ENCODE results near the gene RAPGEF4. TPM values are rescaled to one million over a fixed set of nuclear protein-coding genes. Genes with fewer than 3 reads are reported as not detected.

Gene RAPGEF4
- total RNA-seq, 1 experiment from 2014 or later: 2.2 TPM

GRCh38 chr2:172808156-172808555 is 72.5 kb downstream of the RAPGEF4 start:
- CTCF ChIA-PET: interaction anchor here (1.0 to 1.3 kb wide), 2 partner anchors 57 to 123 kb away, joined by 3 to 4 read pairs; no protein-coding TSS in a partner anchor
- H3K36me3 Mint-ChIP-seq: peaks cover 12% of the 10 kb centered on the region
- ATAC-seq (no peak), DNase-seq (ENCODE audit: low spot score) (no peak)
- peaks cover 13% of the 10 kb centered on the region for H3K9me3 Mint-ChIP-seq
- peaks cover 2% of the 10 kb centered on the region; the same call in 1 of the 2 replicates for H3K27me3 Mint-ChIP-seq (ENCODE audit: low read depth)
- POLR2A ChIA-PET: no interaction called here
- peaks cover 7% of the 10 kb centered on the region for H3K4me1 Mint-ChIP-seq
- no peak overlapping the region for H3K27ac Mint-ChIP-seq
- H3K4me3 Mint-ChIP-seq: no peak overlapping the region
- TF ChIP-seq RELA (CRISPR knock-in tag; IDR thresholded peaks at IDR 0.05; ENCODE audit: borderline replicate concordance) (no peak), TCF7 (CRISPR knock-in tag; IDR thresholded peaks at IDR 0.05; ENCODE audit: low read depth) (no peak), ATF2 (CRISPR knock-in tag; IDR thresholded peaks at IDR 0.05; ENCODE audit: borderline replicate concordance, low read depth) (no peak), ZNF232 (CRISPR knock-in tag; IDR thresholded peaks at IDR 0.05) (no peak), IRF1 (CRISPR knock-in tag; IDR thresholded peaks at IDR 0.05) (no peak), NFATC4 (CRISPR knock-in tag; IDR thresholded peaks at IDR 0.05) (no peak), FOXP4 (CRISPR knock-in tag; IDR thresholded peaks at IDR 0.05) (no peak), PRDM15 (CRISPR knock-in tag; IDR thresholded peaks at IDR 0.05) (no peak), ZNF532 (CRISPR knock-in tag; IDR thresholded peaks at IDR 0.05; ENCODE audit: borderline replicate concordance) (no peak), AR (CRISPR knock-in tag; IDR thresholded peaks at IDR 0.05) (no peak), ATF1 (CRISPR knock-in tag; IDR thresholded peaks at IDR 0.05) (no peak), ZSCAN18 (CRISPR knock-in tag; IDR thresholded peaks at IDR 0.05) (no peak), ZNF219 (CRISPR knock-in tag; IDR thresholded peaks at IDR 0.05; ENCODE audit: borderline replicate concordance) (no peak), ZNF425 (CRISPR knock-in tag; conservative IDR thresholded peaks at IDR 0.05) (no peak), ATF3 (CRISPR knock-in tag; conservative IDR thresholded peaks at IDR 0.05) (no peak)
